Measurements from ENCODE around the gene GRM5. TPM values are rescaled to one million over a fixed set of nuclear protein-coding genes. Genes with fewer than 3 reads are reported as not detected.

The GRM5 gene
- total RNA-seq, 1 donor from 2014 or later: 0.26 TPM

- no peaks in the 10 kb centered on the region for H3K4me1 Mint-ChIP-seq (ENCODE audit: low read depth)
- TF ChIP-seq CTCF (IDR thresholded peaks at IDR 0.05; ENCODE audit: unreplicated experiment): no peak
- H3K4me3 Mint-ChIP-seq (ENCODE audit: low read depth): no peak overlapping the region
- no peaks in the 10 kb centered on the region for H3K36me3 Mint-ChIP-seq (ENCODE audit: insufficient read depth)
- no peaks in the 10 kb centered on the region for H3K9me3 Mint-ChIP-seq (ENCODE audit: low read depth)
- H3K27ac Mint-ChIP-seq: no peak overlapping the region
- no peak for DNase-seq (ENCODE audit: low spot score, unreplicated experiment)
- H3K27me3 Mint-ChIP-seq: no peaks in the 10 kb centered on the region
Measured at GRCh38 chr11:88704485-88704884, 361.3 kb downstream of the GRM5 start.

GRCh38 chr11:88701816-88702215 is 364.0 kb downstream of the GRM5 start:
- no peaks in the 10 kb centered on the region for H3K27me3 Mint-ChIP-seq

GRCh38 chr11:88697139-88697538 is 368.6 kb downstream of the GRM5 start:
- no peak for DNase-seq (ENCODE audit: low spot score, unreplicated experiment)
- Mint-ChIP-seq H3K27me3 (no peaks in the 10 kb centered on the region), H3K27ac (no peak overlapping the region), H3K9me3 (ENCODE audit: low read depth) (no peaks in the 10 kb centered on the region), H3K36me3 (ENCODE audit: insufficient read depth) (no peaks in the 10 kb centered on the region), H3K4me3 (ENCODE audit: low read depth) (no peak overlapping the region), H3K4me1 (ENCODE audit: low read depth) (no peaks in the 10 kb centered on the region)
- TF ChIP-seq CTCF (IDR thresholded peaks at IDR 0.05; ENCODE audit: unreplicated experiment): no peak

More at GRCh38 chr11:88701816-88702215, 364.0 kb downstream of the GRM5 start:
- TF ChIP-seq CTCF (IDR thresholded peaks at IDR 0.05; ENCODE audit: unreplicated experiment): no peak
- H3K27ac Mint-ChIP-seq: no peak overlapping the region
- no peaks in the 10 kb centered on the region for H3K9me3 Mint-ChIP-seq (ENCODE audit: low read depth)
- DNase-seq (ENCODE audit: low spot score, unreplicated experiment): no peak
- H3K4me3 Mint-ChIP-seq (ENCODE audit: low read depth): no peak overlapping the region
- no peaks in the 10 kb centered on the region for H3K4me1 Mint-ChIP-seq (ENCODE audit: low read depth)
- H3K36me3 Mint-ChIP-seq (ENCODE audit: insufficient read depth): no peaks in the 10 kb centered on the region

DNA sequence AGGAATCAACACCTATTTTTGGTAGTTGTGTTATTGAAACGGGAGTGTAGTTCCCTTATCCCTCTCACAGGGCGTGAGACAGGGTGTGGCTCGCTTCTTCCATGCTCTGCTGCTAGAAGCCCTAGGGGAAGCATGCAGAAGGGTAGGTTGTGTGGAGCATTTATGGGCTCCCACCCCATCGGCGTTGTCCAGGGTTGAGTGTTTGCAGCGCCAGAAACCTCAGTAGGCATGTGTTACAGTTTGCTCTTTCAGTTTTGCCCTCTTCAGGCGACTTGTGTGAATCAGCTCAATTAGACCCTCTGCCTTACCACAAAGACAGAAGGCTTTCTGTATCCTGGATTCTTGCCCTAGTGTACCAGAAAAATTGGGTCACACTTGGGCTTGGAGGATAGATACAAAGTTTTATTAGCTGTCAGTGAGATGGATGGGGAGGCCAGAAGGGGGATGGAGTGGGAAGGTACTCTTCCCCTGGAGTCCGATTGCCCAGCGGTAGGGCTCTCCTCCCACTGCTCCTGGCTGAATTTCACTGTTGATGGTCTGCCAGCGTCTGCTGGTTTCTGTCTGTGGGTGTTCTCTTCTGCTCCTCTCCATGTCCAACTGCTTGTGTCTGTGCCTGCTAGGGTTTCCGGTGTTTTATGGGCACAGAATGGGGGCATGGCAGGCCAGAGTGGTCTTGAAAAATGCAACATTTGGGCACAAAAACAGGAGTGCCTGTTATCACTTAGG is 369.9 kb downstream of the GRM5 start:
- TF ChIP-seq CTCF (IDR thresholded peaks at IDR 0.05; ENCODE audit: unreplicated experiment): no peak
- H3K36me3 Mint-ChIP-seq (ENCODE audit: insufficient read depth): no peaks in the 10 kb centered on the region
- H3K4me1 Mint-ChIP-seq (ENCODE audit: low read depth): peaks cover 1% of the 10 kb centered on the region
- no peaks in the 10 kb centered on the region for H3K27me3 Mint-ChIP-seq
- no peak for DNase-seq (ENCODE audit: low spot score, unreplicated experiment)
- H3K9me3 Mint-ChIP-seq (ENCODE audit: low read depth): no peaks in the 10 kb centered on the region
- H3K4me3 Mint-ChIP-seq (ENCODE audit: low read depth): no peak overlapping the region
- no peak overlapping the region for H3K27ac Mint-ChIP-seq

GRCh38 chr11:88692306-88693086 is 373.3 kb downstream of the GRM5 start:
- no peaks in the 10 kb centered on the region for H3K9me3 Mint-ChIP-seq (ENCODE audit: low read depth)
- DNase-seq (ENCODE audit: low spot score, unreplicated experiment): no peak

More at GRCh38 chr11:88692306-88693086, 373.3 kb downstream of the GRM5 start:
- H3K27ac Mint-ChIP-seq: no peak overlapping the region
- TF ChIP-seq CTCF (IDR thresholded peaks at IDR 0.05; ENCODE audit: unreplicated experiment): no peak
- no peak overlapping the region for H3K4me3 Mint-ChIP-seq (ENCODE audit: low read depth)
- peaks cover 3% of the 10 kb centered on the region for H3K4me1 Mint-ChIP-seq (ENCODE audit: low read depth)
- H3K36me3 Mint-ChIP-seq (ENCODE audit: insufficient read depth): no peaks in the 10 kb centered on the region
- H3K27me3 Mint-ChIP-seq: no peaks in the 10 kb centered on the region

Measured in progenitor cell of endocrine pancreas (in vitro differentiated cells).